AG08396 (cell line): ENCODE results near the gene CD164L2.
A peak's percentile ranks its signal among the peaks of the same experiment; 100 is the strongest.
"Not testable (repeated sequence)": the region's sequence is repeated elsewhere in the genome, so short reads cannot be mapped to it uniquely, and the experiment has no call there.

Source experiments
- DNase-seq: peaks from one replicate; pipeline ENCODE4 v3.0.0; 2012; ENCODE audit warnings: low spot score, mixed read lengths

CD164L2 gene

GRCh38 chr1:27383039-27383605, at the start of gene CD164L2:
Gene CD164L2 (minus strand): TSS chr1:27383333. CDS start chr1:27383239, 94 bp downstream.
- no peak for DNase-seq

- DNase-seq: not testable (repeated sequence)
Observed at GRCh38 chr1:27432725-27433124, 49.6 kb upstream of the CD164L2 start.

- DNase-seq: no peak
Observed at GRCh38 chr1:27431601-27431940, 48.4 kb upstream of the CD164L2 start.

GRCh38 chr1:27430903-27431600, 47.9 kb upstream of the CD164L2 start:
- no peak for DNase-seq

- DNase-seq: no peak
Observed at GRCh38 chr1:27429029-27429425, 45.9 kb upstream of the CD164L2 start.

- no peak for DNase-seq
Observed at GRCh38 chr1:27428316-27429028, 45.3 kb upstream of the CD164L2 start.

- no peak for DNase-seq
Observed at GRCh38 chr1:27427816-27428315, 44.7 kb upstream of the CD164L2 start.

- DNase-seq: no peak
Observed at GRCh38 chr1:27427329-27427728, 44.2 kb upstream of the CD164L2 start.

GRCh38 chr1:27423709-27424108, 40.6 kb upstream of the CD164L2 start:
- no peak for DNase-seq

- DNase-seq: peak; percentile 89
Observed at GRCh38 chr1:27418326-27419185, 35.4 kb upstream of the CD164L2 start.

GRCh38 chr1:27417713-27418112, 34.6 kb upstream of the CD164L2 start:
- no peak for DNase-seq

- DNase-seq: peak; percentile 50
Observed at GRCh38 chr1:27416387-27417111, 33.4 kb upstream of the CD164L2 start.

- no peak for DNase-seq
Observed at GRCh38 chr1:27414091-27414490, 31.0 kb upstream of the CD164L2 start.

- DNase-seq: no peak
Observed at GRCh38 chr1:27413004-27413403, 29.9 kb upstream of the CD164L2 start.

- no peak for DNase-seq
Observed at GRCh38 chr1:27412502-27412901, 29.4 kb upstream of the CD164L2 start.

- no peak for DNase-seq
Observed at GRCh38 chr1:27410709-27411108, 27.6 kb upstream of the CD164L2 start.

GRCh38 chr1:27409669-27410068, 26.5 kb upstream of the CD164L2 start:
- no peak for DNase-seq

- no peak for DNase-seq
Observed at GRCh38 chr1:27408151-27408550, 25.0 kb upstream of the CD164L2 start.

- DNase-seq: not testable (repeated sequence)
Observed at GRCh38 chr1:27406791-27407190, 23.7 kb upstream of the CD164L2 start.

- no peak for DNase-seq
Observed at GRCh38 chr1:27406362-27406680, 23.2 kb upstream of the CD164L2 start.

GRCh38 chr1:27405598-27406361, 22.6 kb upstream of the CD164L2 start:
- DNase-seq: not testable (repeated sequence)
